Adrenal gland (tissue), 12 donors: ENCODE results near the gene AP1M1. TPM values are rescaled to one million over a fixed set of nuclear protein-coding genes. Genes with fewer than 3 reads are reported as not detected.

Experiments used
- DNase-seq, 7 donors: peaks; one replicate each; pipeline ENCODE4 v3.0.0-alpha.2; 2019 to 2020
- H3K27ac ChIP-seq, 5 donors: fragments of 200-600 bp; sonication (generic) in 4 of 5; 1 replicate in 3 of 5; 2 replicates in 2 of 5; pipeline versions ENCODE4 v1.5.1 to v1.8.0; 2016 to 2020; ENCODE audit warnings: mild to moderate bottlenecking in 1 of 5
- H3K27me3 ChIP-seq: fragments of 200-600 bp; 2 replicates; pipeline ENCODE4 v1.8.0; 2021
- H3K36me3 ChIP-seq, 2 donors: fragments of 200-600 bp; replicated peaks in 1 of 2; 1 replicate in 1 of 2; 2 replicates in 1 of 2; pipeline versions ENCODE4 v1.5.1 to v1.8.0; 2018 to 2022
- H3K4me1 ChIP-seq, 2 donors: fragments of 200-600 bp; replicated peaks in 1 of 2; 1 replicate in 1 of 2; 2 replicates in 1 of 2; pipeline versions ENCODE4 v1.5.1 to v1.8.0; 2018 to 2021
- H3K4me3 ChIP-seq, 4 donors: fragments of 200-600 bp; sonication (generic) in 3 of 4; one replicate each; pipeline ENCODE4 v1.5.1; 2016 to 2018
- H3K9me3 ChIP-seq, 3 donors: fragments of 200-600 bp; sonication (generic) in 1 of 3; replicated peaks in 1 of 3; 1 replicate in 2 of 3; 2 replicates in 1 of 3; pipeline versions ENCODE4 v1.5.1 to v1.8.0; 2016 to 2021
- CTCF ChIP-seq, 6 experiments: fragments of 450-650 bp in 4 of 6; fragments of 200-600 bp in 2 of 6; sonication (generic) in 1 of 6; IDR thresholded peaks; 1 replicate in 5 of 6; 2 replicates in 1 of 6; pipeline versions ENCODE4 v1.5.1 to v1.8.0; 2016 to 2021; ENCODE audit warnings: antibody characterized with exemption in 6 of 6, mild to moderate bottlenecking in 2 of 6, moderate library complexity in 1 of 6
- POLR2A ChIP-seq, 2 donors: fragments of 450-650 bp; IDR thresholded peaks; one replicate each; pipeline ENCODE4 v1.6.1; 2017; ENCODE audit warnings: antibody characterized with exemption in 2 of 2, mild to moderate bottlenecking in 2 of 2, moderate library complexity in 1 of 2
- WGBS, 4 donors: extraction: QIAGEN DNeasy Blood & Tissue Kit in 2 of 4; methylation state at CpG; one replicate each; pipeline versions ENCODE4 v1.1.5 to v1.1.7; 2013 to 2017; 5-methylcytosine and 5-hydroxymethylcytosine counted together
- intact Hi-C, 2 donors: fragments of 100-400 bp; cut with DNase I; formaldehyde crosslinking; loops; one replicate each; pipeline versions ENCODE4 v1.14.1 to v1.15.0; 2022 to 2023
- polyA plus RNA-seq, 3 donors: library from polyadenylated mRNA; stranded (reverse); fragments of 200-250 nt in 2 of 3; fragments of 350-450 nt in 1 of 3; fragmentation: Illumina TruSeq in 1 of 3; extraction: RNeasy Lipid Tissue Mini Kit (QIAGEN cat#74804) in 1 of 3; gene quantifications; one replicate each; pipeline ENCODE4 v1.2.3, GENCODE V29; 2013 to 2014
- total RNA-seq, 9 donors: library from RNA; depleted of rRNA in 4 of 9; stranded (reverse); fragments of >200 nt in 4 of 9; fragments of 120-200 nt in 1 of 9; fragmentation: NEBNext Ultra II Directional in 1 of 9; extraction: Animal tissue kit (Norgen Biotek cat#: 25700) in 1 of 9; gene quantifications; one replicate each; pipeline versions ENCODE4 v1.1.0 to v1.2.4, GENCODE V29; 2013 to 2023
- donor health status: healthy with polysubstance abuse.
- donor health status: Bipolar disorder and iron deficiency.
- donor health status: DM: yes; HTN: yes; CAD: no.
- donor health status: DM: no; HTN: no; CAD: no.
- donor health status: DM: no; HTN: no; CAD: no.
- donor health status: DM: yes; HTN: yes; CAD: no.

AP1M1 gene
- total and polyA plus RNA-seq, 12 donors = 51.3 to 99.6 (median 82.5) TPM

- H3K36me3 ChIP-seq = peaks cover 0 to 39% of the 10 kb centered on the region in 2 donors
- TF ChIP-seq CTCF (IDR thresholded peaks at IDR 0.05) = no peak
- no peak for TF ChIP-seq POLR2A (IDR thresholded peaks at IDR 0.05)
- no peak for DNase-seq
- no peaks in the 10 kb centered on the region for H3K27me3 ChIP-seq
- WGBS, 4 donors = 80 to 85% (median 82%) methylated on average over 10 to 16 of the region's 16 CpGs
- H3K9me3 ChIP-seq = no peaks in the 10 kb centered on the region
- peaks cover 2 to 15% of the 10 kb centered on the region in 2 donors for H3K4me1 ChIP-seq
- no peak overlapping the region for H3K4me3 ChIP-seq
- H3K27ac ChIP-seq = no peak overlapping the region
- intact Hi-C loops = no loop called here
These were observed 6.3 kb upstream of the AP1M1 start for GRCh38 chr19:16191216-16191908.

GRCh38 chr19:16193466-16193865 is 4.2 kb upstream of the AP1M1 start:
- WGBS, 4 donors = 88 to 91% (median 90%) methylated on average over 9 to 10 of the region's 10 CpGs
- no peak for DNase-seq
- Histone ChIP-seq H3K36me3 (peaks cover 0 to 39% of the 10 kb centered on the region in 2 donors), H3K4me3 (no peak overlapping the region), H3K27me3 (no peaks in the 10 kb centered on the region), H3K4me1 (peaks cover 13 to 18% of the 10 kb centered on the region in 2 donors), H3K9me3 (no peaks in the 10 kb centered on the region), H3K27ac (no peak overlapping the region)
- intact Hi-C loops = no loop called here
- TF ChIP-seq POLR2A (IDR thresholded peaks at IDR 0.05) = no peak
- no peak for TF ChIP-seq CTCF (IDR thresholded peaks at IDR 0.05)

GRCh38 chr19:16197188-16197621 is 506 bp upstream of the AP1M1 start:
- DNase-seq = peak in 2 of 7 donors; percentile 59 to 68
- intact Hi-C loops = no loop called here
- peaks cover 21 to 37% of the 10 kb centered on the region in 2 donors for H3K4me1 ChIP-seq
- no peaks in the 10 kb centered on the region for H3K9me3 ChIP-seq
- WGBS, 4 donors = 14 to 41% (median 21%) methylated on average over 2 of the region's 2 CpGs
- peak overlapping the region; percentile 38 to 90 (median 69) for H3K27ac ChIP-seq
- H3K4me3 ChIP-seq = peak overlapping the region in 1 of 4 donors; percentile 76
- TF ChIP-seq CTCF (IDR thresholded peaks at IDR 0.05) = no peak
- TF ChIP-seq POLR2A (IDR thresholded peaks at IDR 0.05) = no peak
- H3K36me3 ChIP-seq = peaks cover 0 to 11% of the 10 kb centered on the region in 2 donors
- no peaks in the 10 kb centered on the region for H3K27me3 ChIP-seq

GRCh38 chr19:16198370-16198651 is 600 bp downstream of the AP1M1 start:
- H3K4me1 ChIP-seq = peaks cover 21 to 37% of the 10 kb centered on the region in 2 donors
- no peak for TF ChIP-seq POLR2A (IDR thresholded peaks at IDR 0.05)
- no peak for TF ChIP-seq CTCF (IDR thresholded peaks at IDR 0.05)
- intact Hi-C loops = no loop called here
- no peaks in the 10 kb centered on the region for H3K9me3 ChIP-seq
- no peak for DNase-seq
- peak overlapping the region in 3 of 5 donors; percentile 69 to 90 (median 75) for H3K27ac ChIP-seq
- WGBS, 4 donors = 0 to 1% (median 0%) methylated on average over 5 to 18 of the region's 18 CpGs
- H3K36me3 ChIP-seq = peaks cover 0 to 14% of the 10 kb centered on the region in 2 donors
- peak overlapping the region; percentile 50 to 76 (median 68) for H3K4me3 ChIP-seq
- H3K27me3 ChIP-seq = no peaks in the 10 kb centered on the region
